GM12891 (cell line): Measurements from ENCODE around the gene VAMP5.

ENCODE experiments used
- POLR2A ChIP-seq: IDR thresholded peaks from 2 replicates; pipeline ENCODE4 v1.6.1; 2011; ENCODE audit warnings: low read depth, low read length, control low read depth
- POLR2AphosphoS5 ChIP-seq: IDR thresholded peaks from 2 replicates; pipeline ENCODE4 v1.6.1; 2011; ENCODE audit warnings: low read depth, low read length, control low read depth
- SPI1 ChIP-seq: IDR thresholded peaks from 2 replicates; pipeline ENCODE4 v1.6.1; 2011; ENCODE audit warnings: low read depth, low read length, control low read depth
- TAF1 ChIP-seq: IDR thresholded peaks from 2 replicates; pipeline ENCODE4 v1.6.1; 2011; ENCODE audit warnings: low read depth, low read length, control low read depth

DNA sequence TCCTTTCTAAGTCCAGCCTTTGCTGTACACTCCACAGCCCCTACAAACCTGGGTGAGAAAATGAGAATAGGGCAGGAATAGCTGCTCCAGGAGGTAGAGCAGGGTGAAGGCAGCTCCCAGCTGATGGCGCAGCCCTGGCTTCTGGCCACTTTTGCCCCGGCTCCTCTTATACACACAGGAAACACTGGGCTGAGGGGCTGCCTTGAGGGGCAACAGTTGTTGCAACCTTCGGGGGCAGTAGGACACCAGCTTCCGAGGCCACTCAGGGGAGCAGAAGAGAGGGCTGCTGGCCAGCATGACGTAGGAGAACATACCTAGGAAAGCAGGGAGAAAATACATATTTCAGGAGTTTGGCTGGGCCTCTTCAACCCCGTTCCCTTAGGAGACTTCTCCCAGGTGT, 31.0 kb upstream of the VAMP5 start:
- TF ChIP-seq POLR2A (no peak), TAF1 (no peak), POLR2AphosphoS5 (no peak), SPI1 (no peak)
